ENCODE results near the gene NEGR1.
"Not testable (repeated sequence)": the region's sequence is repeated elsewhere in the genome, so short reads cannot be mapped to it uniquely, and the experiment has no call there.

DNA sequence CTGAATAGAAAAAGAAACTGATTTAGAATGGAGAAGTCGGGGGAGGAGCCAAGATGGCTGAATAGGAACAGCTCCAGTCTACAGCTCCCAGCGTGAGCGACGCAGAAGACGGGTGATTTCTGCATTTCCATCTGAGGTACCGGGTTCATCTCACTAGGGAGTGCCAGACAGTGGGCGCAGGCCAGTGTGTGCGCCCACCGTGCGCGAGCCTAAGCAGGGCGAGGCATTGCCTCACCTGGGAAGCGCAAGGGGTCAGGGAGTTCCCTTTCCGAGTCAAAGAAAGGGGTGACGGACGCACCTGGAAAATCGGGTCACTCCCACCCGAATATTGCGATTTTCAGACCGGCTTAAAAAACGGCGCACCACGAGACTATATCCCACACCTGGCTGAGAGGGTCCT is 394.2 kb downstream of the NEGR1 start:
- not testable (repeated sequence) for TF ChIP-seq HNF4A (conservative IDR thresholded peaks at IDR 0.05); GABPA (IDR thresholded peaks at IDR 0.05 in 1 of 2, conservative IDR thresholded peaks at IDR 0.05 in 1 of 2); TAF1 (conservative IDR thresholded peaks at IDR 0.05); YY1 (IDR thresholded peaks at IDR 0.05); SP1 (IDR thresholded peaks at IDR 0.05); EGR1 (IDR thresholded peaks at IDR 0.05; ENCODE audit: low read depth in 2 of 2); RAD21 (IDR thresholded peaks at IDR 0.05); JUND (IDR thresholded peaks at IDR 0.05); HNF4G (IDR thresholded peaks at IDR 0.05); RXRA (IDR thresholded peaks at IDR 0.05)
- TF ChIP-seq, protein P1, sequence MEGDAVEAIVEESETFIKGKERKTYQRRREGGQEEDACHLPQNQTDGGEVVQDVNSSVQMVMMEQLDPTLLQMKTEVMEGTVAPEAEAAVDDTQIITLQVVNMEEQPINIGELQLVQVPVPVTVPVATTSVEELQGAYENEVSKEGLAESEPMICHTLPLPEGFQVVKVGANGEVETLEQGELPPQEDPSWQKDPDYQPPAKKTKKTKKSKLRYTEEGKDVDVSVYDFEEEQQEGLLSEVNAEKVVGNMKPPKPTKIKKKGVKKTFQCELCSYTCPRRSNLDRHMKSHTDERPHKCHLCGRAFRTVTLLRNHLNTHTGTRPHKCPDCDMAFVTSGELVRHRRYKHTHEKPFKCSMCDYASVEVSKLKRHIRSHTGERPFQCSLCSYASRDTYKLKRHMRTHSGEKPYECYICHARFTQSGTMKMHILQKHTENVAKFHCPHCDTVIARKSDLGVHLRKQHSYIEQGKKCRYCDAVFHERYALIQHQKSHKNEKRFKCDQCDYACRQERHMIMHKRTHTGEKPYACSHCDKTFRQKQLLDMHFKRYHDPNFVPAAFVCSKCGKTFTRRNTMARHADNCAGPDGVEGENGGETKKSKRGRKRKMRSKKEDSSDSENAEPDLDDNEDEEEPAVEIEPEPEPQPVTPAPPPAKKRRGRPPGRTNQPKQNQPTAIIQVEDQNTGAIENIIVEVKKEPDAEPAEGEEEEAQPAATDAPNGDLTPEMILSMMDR (IDR thresholded peaks at IDR 0.05; ENCODE audit: low read depth, low read length, missing input control) = not testable (repeated sequence)
- TF ChIP-seq, protein P2, sequence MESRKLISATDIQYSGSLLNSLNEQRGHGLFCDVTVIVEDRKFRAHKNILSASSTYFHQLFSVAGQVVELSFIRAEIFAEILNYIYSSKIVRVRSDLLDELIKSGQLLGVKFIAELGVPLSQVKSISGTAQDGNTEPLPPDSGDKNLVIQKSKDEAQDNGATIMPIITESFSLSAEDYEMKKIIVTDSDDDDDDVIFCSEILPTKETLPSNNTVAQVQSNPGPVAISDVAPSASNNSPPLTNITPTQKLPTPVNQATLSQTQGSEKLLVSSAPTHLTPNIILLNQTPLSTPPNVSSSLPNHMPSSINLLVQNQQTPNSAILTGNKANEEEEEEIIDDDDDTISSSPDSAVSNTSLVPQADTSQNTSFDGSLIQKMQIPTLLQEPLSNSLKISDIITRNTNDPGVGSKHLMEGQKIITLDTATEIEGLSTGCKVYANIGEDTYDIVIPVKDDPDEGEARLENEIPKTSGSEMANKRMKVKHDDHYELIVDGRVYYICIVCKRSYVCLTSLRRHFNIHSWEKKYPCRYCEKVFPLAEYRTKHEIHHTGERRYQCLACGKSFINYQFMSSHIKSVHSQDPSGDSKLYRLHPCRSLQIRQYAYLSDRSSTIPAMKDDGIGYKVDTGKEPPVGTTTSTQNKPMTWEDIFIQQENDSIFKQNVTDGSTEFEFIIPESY (IDR thresholded peaks at IDR 0.05) = not testable (repeated sequence)
- TF ChIP-seq, protein P3, sequence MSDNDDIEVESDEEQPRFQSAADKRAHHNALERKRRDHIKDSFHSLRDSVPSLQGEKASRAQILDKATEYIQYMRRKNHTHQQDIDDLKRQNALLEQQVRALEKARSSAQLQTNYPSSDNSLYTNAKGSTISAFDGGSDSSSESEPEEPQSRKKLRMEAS (IDR thresholded peaks at IDR 0.05) = not testable (repeated sequence)
- TF ChIP-seq, protein P4, sequence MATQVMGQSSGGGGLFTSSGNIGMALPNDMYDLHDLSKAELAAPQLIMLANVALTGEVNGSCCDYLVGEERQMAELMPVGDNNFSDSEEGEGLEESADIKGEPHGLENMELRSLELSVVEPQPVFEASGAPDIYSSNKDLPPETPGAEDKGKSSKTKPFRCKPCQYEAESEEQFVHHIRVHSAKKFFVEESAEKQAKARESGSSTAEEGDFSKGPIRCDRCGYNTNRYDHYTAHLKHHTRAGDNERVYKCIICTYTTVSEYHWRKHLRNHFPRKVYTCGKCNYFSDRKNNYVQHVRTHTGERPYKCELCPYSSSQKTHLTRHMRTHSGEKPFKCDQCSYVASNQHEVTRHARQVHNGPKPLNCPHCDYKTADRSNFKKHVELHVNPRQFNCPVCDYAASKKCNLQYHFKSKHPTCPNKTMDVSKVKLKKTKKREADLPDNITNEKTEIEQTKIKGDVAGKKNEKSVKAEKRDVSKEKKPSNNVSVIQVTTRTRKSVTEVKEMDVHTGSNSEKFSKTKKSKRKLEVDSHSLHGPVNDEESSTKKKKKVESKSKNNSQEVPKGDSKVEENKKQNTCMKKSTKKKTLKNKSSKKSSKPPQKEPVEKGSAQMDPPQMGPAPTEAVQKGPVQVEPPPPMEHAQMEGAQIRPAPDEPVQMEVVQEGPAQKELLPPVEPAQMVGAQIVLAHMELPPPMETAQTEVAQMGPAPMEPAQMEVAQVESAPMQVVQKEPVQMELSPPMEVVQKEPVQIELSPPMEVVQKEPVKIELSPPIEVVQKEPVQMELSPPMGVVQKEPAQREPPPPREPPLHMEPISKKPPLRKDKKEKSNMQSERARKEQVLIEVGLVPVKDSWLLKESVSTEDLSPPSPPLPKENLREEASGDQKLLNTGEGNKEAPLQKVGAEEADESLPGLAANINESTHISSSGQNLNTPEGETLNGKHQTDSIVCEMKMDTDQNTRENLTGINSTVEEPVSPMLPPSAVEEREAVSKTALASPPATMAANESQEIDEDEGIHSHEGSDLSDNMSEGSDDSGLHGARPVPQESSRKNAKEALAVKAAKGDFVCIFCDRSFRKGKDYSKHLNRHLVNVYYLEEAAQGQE (IDR thresholded peaks at IDR 0.05) = not testable (repeated sequence)
